AG08396 (cell line): Measurements from ENCODE around the gene CLASP1.

Experiments used
- DNase-seq: peaks from one replicate; pipeline ENCODE4 v3.0.0; 2012; ENCODE audit warnings: low spot score, mixed read lengths

CLASP1 gene

DNA sequence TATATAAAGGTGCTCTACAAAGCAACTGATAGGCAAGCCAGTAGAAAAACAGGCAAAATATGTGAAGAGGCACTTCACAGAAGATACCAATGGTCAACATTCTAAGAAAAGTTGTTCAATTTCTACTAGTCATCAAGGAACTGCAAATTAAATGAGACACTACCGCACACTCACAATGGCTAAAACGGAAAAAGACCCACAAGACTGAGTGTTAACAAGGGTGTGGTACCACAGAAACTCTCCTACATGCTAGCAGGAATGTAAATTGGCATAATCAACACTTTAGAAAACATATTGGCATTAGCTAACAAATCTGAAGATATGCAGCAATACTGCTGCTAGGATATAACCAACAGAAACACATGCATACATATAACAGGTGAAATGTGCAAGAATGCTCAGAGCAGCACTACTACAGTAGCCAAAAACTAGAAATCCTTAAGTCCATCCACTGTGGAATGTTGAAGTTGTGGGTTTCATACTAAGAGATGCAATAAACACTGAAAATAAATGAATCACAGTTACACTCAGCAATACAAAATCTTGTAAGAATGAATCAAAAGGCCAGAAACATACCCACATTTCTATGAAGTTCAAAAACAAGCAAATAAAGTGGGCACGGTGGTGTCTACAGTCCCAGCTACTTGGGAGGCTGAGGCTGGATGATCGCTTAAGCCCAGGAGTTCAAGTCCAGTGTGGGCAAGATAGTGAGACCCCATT lies 109.4 kb downstream of the CLASP1 start:
- DNase-seq = no peak

DNA sequence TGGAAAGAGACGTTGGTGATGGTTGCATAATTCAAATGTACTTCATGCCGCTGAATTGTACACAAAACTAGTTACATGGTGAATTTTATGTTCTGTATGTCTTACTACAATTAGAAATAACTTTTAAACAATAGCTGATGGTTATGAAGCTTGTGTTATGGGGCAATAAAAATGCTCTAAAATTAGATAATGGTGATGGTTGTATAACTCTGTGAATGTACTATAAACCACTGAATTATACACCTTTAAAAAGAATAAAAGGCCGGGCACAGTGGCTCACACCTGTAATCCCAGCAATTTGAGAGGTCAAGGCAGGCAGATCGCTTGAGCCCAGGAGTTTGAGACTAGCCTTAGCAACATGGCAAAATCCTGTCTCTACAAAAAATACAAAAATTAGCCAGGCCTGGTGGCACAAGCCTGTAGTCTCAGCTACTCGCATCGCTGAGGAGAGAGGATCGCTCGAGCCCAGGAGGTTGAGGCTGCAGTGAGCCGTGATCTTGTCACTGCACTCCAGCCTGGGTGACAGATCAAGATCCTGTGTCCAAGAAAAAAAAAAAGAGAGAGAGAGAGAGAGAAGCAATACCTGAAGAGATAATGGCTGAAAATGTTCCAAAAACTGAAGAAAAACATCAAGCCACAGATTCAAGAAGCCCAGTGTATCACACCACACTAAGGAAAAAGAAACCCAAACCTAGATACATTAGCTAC lies 112.3 kb downstream of the CLASP1 start:
- no peak for DNase-seq

DNA sequence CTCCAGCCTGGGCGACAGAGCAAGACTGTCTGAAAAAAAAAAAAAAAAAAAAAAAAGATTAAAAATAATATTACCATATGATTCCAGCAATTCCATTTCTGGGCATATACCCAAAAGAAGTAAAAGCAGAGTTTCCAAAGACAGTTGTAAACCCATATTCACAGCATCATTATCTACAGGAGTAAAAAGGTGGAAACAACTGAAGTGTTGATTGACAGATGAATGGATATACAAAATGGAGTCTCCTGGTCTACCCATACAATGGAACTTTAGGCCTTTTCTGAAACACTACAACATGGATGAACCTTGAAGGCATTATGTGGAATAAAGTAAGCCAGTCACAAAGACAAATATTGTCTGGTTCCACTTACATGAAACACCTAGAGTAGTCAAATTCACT lies 112.9 kb downstream of the CLASP1 start:
- DNase-seq = no peak

DNA sequence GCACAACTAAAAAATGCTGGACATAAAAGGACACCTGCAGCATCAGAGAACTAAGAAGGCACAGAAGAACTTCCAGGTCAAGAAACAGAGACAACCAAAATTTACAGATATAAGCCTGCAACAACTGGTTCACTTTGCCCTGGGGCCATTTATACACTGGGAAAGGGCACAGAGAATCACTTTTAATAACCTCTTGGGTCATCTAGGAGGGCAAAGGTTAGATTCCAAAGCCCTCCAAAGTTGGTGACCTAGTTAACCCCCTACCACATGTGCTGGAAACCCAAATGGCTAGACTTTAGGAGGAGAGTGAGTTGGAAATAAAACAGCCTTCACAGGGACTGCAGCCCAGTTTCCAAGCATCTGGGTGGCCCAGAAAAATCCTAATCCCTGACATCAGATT lies 115.3 kb downstream of the CLASP1 start:
- no peak for DNase-seq

DNA sequence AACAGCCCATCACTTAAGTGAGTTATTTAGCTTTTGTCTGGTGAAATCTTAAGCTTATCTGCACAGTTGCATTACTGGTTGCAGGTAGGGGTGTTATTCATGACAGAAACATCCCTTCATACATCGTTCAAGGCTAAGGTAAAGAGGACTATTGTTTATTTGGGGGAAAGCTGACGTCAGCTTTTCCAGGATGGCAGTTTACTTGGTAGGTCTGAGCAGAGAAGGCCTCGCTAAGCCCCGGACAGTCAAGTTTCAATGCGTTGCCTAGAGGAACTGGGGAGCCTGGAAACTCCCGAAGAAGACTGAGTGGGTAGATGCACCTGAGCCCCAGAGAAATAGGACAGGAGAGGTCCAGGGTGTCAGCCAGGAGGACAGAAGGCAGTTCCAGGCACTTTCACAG lies 116.4 kb downstream of the CLASP1 start:
- DNase-seq = no peak

DNA sequence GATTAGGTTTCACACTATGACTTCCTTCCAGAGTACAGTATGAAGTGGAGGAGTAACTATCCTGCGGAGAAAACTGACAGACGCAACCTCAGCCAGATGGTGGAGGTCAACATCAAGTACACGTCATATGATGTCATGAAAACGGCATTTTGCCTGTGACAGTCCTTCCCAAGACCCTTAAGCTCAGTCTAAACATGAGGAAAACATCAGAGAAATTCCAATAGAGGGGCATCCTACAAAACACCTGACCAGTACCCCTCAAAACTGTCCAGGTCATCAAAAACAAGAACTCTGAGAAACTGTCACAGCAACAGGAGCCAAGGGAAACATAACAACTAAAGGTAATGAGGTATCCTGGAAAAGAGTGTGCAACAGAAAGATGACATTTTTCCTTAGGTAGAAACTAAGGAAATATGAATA lies 116.9 kb downstream of the CLASP1 start:
- DNase-seq = peak; percentile 32

DNA sequence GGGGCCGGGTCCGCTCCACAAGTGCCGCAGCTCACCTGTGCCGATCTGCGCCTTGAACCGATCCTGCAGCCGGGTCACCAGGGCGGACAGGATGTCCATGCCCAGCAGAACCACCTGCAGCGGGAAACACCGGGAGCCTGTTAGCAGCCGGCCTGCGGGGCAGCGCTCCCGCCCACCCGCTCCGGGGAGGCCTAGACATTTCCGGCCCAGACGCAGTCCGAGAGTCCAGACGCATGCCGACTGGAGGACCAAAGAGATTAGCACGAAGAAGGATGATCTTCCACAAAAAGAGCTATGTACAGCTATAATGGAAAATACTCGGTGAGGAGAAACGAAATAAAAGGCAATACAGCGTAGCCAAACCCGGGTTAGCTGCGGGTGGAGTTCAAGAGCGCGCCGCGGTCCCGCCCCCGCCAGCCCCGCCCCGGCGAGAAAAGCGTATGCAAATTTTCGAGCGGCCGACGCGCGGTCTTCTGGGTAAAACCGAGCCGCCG lies 119.0 kb downstream of the CLASP1 start:
- DNase-seq = peak; percentile 88

DNA sequence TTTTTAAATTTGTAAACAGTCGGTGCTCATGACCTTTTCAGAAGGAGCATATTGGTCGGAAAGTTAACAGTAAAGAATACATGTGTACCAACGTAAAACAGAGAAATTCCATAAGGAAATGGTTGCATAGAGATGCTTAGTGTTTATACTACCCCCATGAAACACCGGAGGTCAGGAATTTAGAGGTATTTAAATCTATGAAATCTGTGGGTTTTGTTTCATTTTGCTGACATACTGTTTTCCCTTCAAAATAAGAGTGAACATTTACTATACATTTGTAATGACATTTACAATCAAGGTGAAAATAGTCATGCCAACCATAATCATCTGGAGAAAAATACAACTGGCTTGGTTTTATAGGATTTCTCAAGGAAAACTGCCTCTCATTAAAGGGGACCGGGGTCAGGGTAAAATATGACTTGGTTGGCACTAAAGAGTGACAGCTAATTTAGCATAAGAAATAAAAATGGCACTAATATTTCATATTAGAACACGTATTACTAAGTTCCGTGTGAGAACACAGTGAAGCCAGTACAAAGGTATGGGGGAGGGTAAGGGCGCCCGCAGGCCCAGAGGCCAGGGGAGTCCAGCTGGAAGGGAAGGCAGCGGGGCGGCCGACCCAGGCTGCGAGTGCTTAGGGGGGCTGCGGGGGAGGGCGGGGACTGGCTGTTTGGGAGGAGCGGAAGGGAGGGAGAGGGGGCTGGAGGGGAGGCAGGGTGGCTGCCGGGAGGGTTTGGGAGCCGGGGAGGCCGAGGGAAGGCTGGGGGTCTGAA lies 119.6 kb downstream of the CLASP1 start:
- peak; percentile 51 for DNase-seq

DNA sequence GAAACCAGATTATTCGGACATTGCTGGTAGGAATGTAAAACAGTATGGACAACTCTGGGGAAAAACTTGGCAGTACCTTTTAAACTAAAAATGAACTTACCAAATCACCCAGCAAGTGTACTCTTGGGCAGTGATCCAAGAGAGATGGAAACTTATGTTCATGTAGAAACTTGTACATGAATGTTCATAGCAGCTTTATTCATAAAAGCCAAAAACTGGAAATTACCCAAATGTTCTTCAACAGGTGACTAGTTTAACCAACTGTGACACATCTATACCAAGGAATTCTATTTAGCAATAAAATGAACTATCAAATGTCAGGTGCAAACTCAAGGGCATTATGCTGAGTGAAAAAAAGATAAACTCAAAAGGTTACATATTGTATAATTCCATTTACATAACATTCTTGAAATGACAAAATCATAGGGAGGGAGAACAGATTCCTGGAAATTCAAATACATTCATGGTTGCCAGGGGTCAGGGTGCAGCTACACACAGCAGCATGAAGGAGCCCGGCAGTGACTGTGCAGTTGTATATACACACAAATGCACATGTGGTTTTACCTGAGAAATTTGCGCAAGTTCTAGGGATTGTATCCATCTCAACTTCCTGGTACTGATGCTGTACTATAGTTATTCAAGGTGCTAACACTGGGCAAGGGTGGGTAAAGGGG lies 122.1 kb downstream of the CLASP1 start:
- no peak for DNase-seq

DNA sequence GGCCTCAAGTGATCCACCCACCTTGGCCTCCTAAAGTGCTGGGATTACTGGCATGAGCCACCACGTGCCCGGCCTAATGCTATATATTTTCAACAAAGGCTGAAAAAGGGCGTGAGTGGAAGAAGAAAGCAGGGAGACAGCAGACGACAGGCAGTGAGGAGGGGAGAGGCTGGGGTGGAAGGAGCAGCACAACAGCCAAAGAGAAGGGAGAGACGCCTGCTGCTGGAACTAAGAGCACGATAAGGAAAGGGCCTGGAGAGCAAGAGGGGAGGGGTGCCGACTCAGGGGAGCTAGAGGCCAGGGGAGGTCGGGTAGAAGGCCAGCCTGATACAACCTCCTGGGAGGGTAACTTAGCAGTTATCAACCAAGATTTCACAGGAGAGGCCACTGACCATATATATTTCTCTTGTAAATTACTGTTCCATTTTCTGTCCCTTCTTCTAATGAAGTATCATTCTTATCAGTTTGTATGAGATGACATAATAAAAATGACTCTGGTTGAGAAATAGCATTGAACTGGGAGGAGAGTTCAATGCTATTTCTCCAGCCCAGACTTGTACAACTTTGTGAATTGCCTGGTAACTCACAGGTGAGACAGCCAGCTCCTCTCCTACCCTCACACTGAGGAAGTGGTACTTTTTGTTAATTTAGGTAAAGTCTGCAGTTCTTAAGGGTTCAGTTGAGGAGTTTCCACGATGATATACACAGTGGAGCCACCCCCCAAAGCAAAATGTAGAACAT lies 124.4 kb downstream of the CLASP1 start:
- no peak for DNase-seq

DNA sequence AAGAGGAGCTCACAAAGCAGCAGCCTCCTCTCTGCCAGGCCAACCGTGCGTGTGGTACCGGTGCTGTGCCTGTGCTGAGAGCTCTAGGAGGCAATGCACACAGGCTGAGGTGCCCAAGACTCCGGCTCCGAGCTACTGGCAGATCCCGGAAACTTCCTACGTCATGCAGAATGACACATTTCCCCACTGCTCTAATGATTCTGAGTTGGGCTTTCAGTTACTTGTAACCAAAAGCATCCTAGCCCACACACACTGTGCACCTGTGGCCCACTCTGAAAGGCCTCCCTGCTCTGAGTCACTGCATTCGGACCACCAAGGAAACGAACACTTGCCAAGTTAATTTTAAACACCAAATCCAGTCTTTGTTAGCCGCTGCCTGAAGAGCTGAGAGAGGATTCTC lies 127.9 kb downstream of the CLASP1 start:
- DNase-seq = no peak

DNA sequence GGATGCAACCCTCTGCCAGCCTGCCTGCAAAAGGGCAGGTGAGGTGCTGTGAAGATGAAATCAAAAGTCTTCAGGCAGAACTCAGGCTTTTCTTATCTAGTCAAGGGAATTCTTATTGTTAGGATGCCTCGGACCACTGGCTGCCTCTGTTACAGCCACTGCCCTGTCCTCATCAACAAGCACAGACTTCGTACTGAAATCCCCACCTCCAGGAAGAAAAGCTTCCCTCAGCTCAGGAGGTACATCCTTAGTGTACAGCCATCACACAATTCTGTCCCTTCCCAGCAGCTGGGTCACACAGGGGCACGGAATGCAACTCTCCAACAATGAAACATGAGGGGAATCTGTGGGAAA lies 128.6 kb downstream of the CLASP1 start:
- DNase-seq = no peak

DNA sequence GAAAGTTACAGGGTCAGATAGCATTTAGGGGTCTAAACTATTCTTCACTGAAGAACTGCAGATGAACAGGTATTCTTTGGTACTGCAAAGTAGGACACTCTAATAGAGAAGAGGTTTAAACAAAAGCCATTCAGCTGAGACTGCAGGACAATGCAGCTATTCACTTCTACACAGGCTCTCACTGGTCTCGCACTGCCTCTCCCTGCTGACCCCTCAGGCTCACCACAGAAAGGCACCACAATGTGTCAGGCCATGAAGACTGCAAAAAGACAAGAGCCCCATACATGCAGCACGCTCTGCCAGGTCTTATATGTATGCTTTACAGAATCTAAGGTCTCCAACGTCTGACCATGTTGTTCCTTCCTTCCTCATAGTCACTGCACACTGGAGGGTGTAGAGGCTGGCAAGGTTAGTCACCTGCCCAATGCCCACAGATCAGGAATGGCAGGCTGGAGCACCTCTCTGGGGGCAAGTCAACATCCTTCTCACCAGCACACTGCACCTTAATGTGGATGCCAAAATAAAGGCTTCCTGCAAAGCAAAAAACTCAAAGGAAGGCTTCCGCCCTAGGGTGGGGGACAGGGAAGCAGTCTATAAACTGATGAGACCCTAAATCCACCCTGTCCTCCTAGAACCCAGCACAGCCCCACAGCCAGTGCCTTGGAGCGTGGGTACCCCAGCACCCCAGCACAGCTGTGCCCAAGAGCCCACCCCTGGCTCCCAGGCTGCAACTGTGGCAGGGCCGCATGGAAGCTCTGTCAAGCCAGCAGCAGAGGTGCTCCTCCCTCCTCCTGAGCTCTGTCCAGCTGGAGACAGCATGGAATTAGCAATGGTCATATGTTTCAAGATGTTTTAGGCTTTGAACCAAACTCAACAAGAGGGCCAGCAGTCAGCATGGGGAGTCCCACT lies 129.3 kb downstream of the CLASP1 start:
- DNase-seq = no peak

DNA sequence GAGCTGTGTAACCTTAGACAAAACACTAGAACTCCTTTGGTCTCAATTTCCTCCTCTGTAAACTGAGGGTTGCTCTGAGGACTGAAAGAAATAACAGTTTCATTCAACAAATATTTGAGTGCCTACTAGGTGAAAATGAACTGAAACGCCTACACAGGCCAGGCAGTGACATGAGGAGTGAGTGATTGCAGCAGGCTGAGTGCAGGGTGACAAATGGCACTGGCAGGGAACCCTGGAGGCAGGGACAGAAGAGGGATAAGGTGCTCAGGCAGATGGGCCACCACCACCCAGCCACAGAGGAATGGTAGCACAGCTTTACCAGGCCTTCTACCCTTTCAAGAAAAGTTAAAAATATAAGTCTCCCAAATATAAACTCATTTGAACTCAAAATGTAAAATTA lies 130.1 kb downstream of the CLASP1 start:
- DNase-seq = no peak

DNA sequence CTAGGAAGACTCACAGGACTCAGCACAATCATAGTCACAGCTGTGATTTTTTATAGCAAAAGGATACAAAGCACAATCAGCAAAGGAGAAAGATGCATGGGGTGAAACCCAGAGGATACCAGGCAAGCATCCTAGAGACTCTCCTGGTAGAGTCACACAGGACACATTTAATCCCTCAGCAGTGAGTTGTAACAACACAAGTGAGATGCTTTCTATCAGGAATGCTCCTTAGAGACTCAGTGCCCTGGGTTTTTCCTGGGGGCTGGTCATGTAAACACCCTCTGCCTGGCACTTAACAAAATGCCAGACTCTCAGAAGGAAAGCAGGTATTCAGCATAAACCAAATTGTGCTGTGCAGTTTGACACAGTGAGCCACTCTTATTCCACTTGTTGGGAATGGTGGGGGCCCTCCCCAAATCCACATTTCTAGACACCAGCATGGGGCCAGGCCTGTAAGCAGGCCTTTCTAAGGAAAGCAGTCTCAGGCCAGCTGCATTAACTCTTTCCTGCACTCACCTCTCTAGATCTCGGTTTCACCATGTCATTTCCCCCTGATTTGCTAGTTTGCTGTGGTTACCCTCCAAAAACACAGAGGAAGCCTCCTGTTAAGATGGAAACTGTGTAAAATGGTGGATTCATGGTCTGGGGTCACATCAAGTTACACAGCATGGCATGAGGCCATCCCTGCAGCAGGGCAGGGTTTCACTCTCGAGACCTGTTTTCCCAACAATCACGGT lies 135.5 kb downstream of the CLASP1 start:
- no peak for DNase-seq

DNA sequence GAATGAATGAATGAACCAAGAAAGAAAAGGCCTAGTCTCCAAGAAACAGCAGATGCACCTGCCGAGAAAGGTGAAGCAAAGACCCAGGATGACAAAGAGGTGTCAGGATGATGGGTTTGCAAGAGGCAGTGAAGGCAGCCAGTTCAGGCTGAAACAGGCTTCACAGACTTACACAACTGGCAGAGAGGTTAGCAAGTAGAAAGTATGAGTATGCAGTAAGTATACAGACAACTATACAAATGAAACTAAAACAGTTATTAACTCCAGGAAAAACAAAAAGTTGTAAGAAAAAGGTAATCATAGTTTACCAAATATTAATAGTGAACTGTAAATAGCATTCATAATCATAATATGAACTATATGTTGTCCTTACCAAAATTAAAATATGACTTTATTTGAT lies 138.4 kb downstream of the CLASP1 start:
- no peak for DNase-seq

DNA sequence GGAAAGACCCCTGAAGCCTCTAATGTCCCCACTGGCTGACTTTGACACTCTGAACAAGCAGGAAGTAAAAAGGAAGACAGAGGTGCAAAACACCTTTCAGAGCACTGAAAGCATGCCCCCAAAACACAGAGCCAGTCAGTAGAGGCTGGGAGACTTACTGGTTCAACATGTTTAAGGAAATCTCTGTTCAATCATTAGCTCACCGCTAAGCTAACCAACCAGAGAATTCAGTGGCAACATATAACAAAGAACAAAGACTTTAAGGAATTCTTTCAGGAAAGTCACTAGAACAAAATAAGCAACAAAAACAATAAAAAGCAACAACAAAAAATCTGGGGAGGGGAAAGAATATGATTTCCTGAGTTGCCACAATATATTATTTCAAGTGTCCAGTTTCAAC lies 142.6 kb downstream of the CLASP1 start:
- DNase-seq = no peak

DNA sequence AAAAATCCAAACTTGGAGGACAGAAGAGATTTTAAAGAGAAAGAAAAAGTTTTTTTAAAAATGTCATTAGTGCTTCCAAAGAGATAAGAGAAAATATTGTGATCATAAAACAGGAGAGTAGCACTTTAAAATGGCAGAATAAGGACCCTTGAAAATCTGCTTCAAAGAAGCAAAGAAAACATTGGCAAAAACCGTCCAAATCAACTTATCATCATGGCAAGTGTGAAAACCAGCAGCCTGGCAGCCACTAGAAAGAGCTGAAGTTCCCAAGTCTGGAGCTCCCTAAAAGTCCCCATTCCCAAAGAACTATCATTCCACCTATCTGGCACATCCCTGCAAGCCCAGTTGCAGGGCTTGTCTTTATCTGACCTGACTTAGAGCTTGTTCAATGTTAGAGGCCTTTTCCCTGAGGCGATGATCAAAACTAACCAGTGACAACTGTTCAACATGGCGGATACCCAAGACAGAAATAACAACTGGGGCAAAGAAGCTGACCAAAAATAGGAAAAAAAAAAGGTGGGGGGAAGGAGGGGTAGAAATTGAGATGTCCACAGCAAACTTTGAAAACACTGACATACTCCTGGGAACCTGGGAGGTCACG lies 143.2 kb downstream of the CLASP1 start:
- no peak for DNase-seq

DNA sequence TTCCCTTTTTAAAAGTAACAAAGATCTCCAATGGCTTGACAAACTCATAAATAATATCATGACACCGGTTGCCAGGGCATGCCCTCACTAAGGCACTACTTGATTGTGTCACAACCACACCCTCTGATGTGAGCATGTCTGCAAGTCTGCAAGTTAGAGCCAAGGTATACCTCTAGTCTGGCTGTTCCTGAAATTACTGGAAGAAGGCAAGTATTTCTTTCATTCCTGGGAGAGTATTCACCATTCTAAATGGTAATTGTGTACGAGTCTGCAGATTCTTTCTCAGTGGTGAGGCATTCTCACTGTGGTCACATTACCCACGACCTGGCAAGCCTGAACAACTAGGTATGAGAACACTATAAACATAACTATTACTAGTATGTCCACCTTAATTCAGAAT lies 144.3 kb downstream of the CLASP1 start:
- DNase-seq = peak; percentile 52

DNA sequence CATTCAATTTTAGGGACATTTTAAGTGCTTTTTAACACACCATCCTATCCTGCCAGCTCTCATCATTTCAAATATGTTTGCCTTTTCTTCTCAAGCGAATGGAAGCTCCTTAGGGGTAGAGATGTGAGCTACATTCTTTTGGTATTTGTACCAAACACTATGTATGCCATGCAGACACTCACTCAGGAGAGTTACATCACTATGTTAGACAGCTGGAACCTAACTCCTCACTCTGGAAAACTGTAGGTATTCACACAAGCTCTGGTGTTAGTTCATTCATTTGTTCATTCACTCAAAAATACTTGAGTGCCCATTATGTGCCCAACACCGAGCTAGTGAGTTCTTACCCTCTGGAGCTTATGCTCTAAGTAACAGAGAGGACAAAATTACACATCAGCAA lies 144.9 kb downstream of the CLASP1 start:
- no peak for DNase-seq
